DND-41 (cell line): ENCODE results near the gene NOX5.

ENCODE experiments used
- CTCF ChIP-seq: IDR thresholded peaks from 2 replicates; pipeline ENCODE4 v1.5.1; 2012; ENCODE audit warnings: borderline replicate concordance, low read length, moderate library complexity, mild to moderate bottlenecking; ENCODE audit not compliant: poor library complexity, severe bottlenecking; ENCODE audit errors: extremely low read depth
- EZH2 ChIP-seq: IDR thresholded peaks from 3 replicates; pipeline ENCODE4 v1.6.1; 2012; ENCODE audit warnings: borderline replicate concordance, low read depth, mild to moderate bottlenecking, moderate library complexity, low read length, inconsistent platforms; ENCODE audit not compliant: severe bottlenecking

- TF ChIP-seq CTCF (no peak), EZH2 (no peak)
These were observed 16.3 kb upstream of the NOX5 start for GRCh38 chr15:68997930-68998777.
